ENCODE data around the gene PEX16.

DNA sequence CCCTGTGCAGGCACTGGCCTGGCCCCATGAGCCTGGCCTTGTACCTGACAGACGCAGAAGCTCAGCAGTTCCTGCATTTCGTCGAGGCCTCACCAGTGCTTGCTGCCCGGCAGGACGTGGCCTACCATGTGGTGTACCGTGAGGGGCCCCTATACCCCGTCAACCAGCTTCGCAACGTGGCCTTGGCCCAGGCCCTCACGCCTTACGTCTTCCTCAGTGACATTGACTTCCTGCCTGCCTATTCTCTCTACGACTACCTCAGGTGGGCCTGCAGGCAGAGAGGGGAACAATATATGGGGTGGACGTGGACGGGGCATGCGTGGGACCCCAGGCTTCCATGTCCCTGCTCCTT lies 9.6 kb upstream of the PEX16 start:
- TF ChIP-seq, protein P1, sequence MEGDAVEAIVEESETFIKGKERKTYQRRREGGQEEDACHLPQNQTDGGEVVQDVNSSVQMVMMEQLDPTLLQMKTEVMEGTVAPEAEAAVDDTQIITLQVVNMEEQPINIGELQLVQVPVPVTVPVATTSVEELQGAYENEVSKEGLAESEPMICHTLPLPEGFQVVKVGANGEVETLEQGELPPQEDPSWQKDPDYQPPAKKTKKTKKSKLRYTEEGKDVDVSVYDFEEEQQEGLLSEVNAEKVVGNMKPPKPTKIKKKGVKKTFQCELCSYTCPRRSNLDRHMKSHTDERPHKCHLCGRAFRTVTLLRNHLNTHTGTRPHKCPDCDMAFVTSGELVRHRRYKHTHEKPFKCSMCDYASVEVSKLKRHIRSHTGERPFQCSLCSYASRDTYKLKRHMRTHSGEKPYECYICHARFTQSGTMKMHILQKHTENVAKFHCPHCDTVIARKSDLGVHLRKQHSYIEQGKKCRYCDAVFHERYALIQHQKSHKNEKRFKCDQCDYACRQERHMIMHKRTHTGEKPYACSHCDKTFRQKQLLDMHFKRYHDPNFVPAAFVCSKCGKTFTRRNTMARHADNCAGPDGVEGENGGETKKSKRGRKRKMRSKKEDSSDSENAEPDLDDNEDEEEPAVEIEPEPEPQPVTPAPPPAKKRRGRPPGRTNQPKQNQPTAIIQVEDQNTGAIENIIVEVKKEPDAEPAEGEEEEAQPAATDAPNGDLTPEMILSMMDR (conservative IDR thresholded peaks at IDR 0.05 in 1 of 2, IDR thresholded peaks at IDR 0.05 in 1 of 2; ENCODE audit: extremely low read depth in 1 of 2, insufficient read depth in 1 of 2, low read depth in 1 of 2, low read length in 2 of 2): no peak
- TF ChIP-seq EZH2 (IDR thresholded peaks at IDR 0.05; ENCODE audit: borderline replicate concordance, low read length): no peak
